Measurements from ENCODE around the gene PTPRG.
A peak's percentile ranks its signal among the peaks of the same experiment; 100 is the strongest.

Gene PTPRG

GRCh38 chr3:61682671-61683548 lies 121.5 kb downstream of the PTPRG start:
- Mint-ChIP-seq H3K27me3 (ENCODE audit: low read depth, poor library complexity) (no peaks in the 10 kb centered on the region), H3K27ac (peak overlapping the region; percentile 72), H3K9me3 (no peaks in the 10 kb centered on the region), H3K4me1 (peaks cover 90% of the 10 kb centered on the region), H3K36me3 (ENCODE audit: low read depth) (peaks cover 3% of the 10 kb centered on the region), H3K4me3 (no peak overlapping the region)
- DNase-seq, result no peak
- TF ChIP-seq CTCF (IDR thresholded peaks at IDR 0.05), result no peak

- peak overlapping the region; percentile 79 for H3K27ac Mint-ChIP-seq
Measured at GRCh38 chr3:61683549-61684236, 122.3 kb downstream of the PTPRG start.

GRCh38 chr3:61684386-61684785 lies 123.0 kb downstream of the PTPRG start:
- peaks cover 94% of the 10 kb centered on the region for H3K4me1 Mint-ChIP-seq
- H3K9me3 Mint-ChIP-seq, result no peaks in the 10 kb centered on the region
- H3K36me3 Mint-ChIP-seq (ENCODE audit: low read depth), result no peaks in the 10 kb centered on the region
- no peak for TF ChIP-seq CTCF (IDR thresholded peaks at IDR 0.05)
- no peak for DNase-seq
- H3K27me3 Mint-ChIP-seq (ENCODE audit: low read depth, poor library complexity), result no peaks in the 10 kb centered on the region
- H3K4me3 Mint-ChIP-seq, result no peak overlapping the region
- peak overlapping the region; percentile 79 for H3K27ac Mint-ChIP-seq

More at GRCh38 chr3:61683549-61684236, 122.3 kb downstream of the PTPRG start:
- Mint-ChIP-seq H3K36me3 (ENCODE audit: low read depth) (no peaks in the 10 kb centered on the region), H3K4me1 (peaks cover 90% of the 10 kb centered on the region), H3K27me3 (ENCODE audit: low read depth, poor library complexity) (no peaks in the 10 kb centered on the region), H3K9me3 (no peaks in the 10 kb centered on the region), H3K4me3 (no peak overlapping the region)
- no peak for DNase-seq
- no peak for TF ChIP-seq CTCF (IDR thresholded peaks at IDR 0.05)

- no peak for DNase-seq
- Mint-ChIP-seq H3K9me3 (no peaks in the 10 kb centered on the region), H3K4me3 (no peak overlapping the region), H3K36me3 (ENCODE audit: low read depth) (no peaks in the 10 kb centered on the region), H3K27me3 (ENCODE audit: low read depth, poor library complexity) (no peaks in the 10 kb centered on the region), H3K27ac (no peak overlapping the region), H3K4me1 (peaks cover 93% of the 10 kb centered on the region)
- no peak for TF ChIP-seq CTCF (IDR thresholded peaks at IDR 0.05)
Measured at GRCh38 chr3:61685755-61686154, 124.4 kb downstream of the PTPRG start.

GRCh38 chr3:61686228-61686648 lies 124.9 kb downstream of the PTPRG start:
- H3K27me3 Mint-ChIP-seq (ENCODE audit: low read depth, poor library complexity), result no peaks in the 10 kb centered on the region
- DNase-seq, result no peak
- peaks cover 90% of the 10 kb centered on the region for H3K4me1 Mint-ChIP-seq
- no peak overlapping the region for H3K4me3 Mint-ChIP-seq
- H3K9me3 Mint-ChIP-seq, result no peaks in the 10 kb centered on the region
- TF ChIP-seq CTCF (IDR thresholded peaks at IDR 0.05), result no peak
- peak overlapping the region; percentile 34 for H3K27ac Mint-ChIP-seq
- H3K36me3 Mint-ChIP-seq (ENCODE audit: low read depth), result peaks cover 1% of the 10 kb centered on the region

Measured in nephron progenitor cell (in vitro differentiated cells).